Neural cell (in vitro differentiated cells): Measurements from ENCODE around the gene TFDP2. TPM values are rescaled to one million over a fixed set of nuclear protein-coding genes. Genes with fewer than 3 reads are reported as not detected.
"Not testable (repeated sequence)": the region's sequence is repeated elsewhere in the genome, so short reads cannot be mapped to it uniquely, and the experiment has no call there.

Source experiments
- H2AFZ ChIP-seq: fragments of 200-600, 300-800 bp; sonication (generic), shearing (Covaris generic); 2 replicates; pipeline ENCODE4 v1.6.0; 2014; ENCODE audit warnings: low read depth, mild to moderate bottlenecking, antibody characterized with exemption, low read length, moderate library complexity
- H3F3A ChIP-seq: fragments of 200-600 bp; shearing (Covaris generic); 2 replicates; pipeline ENCODE4 v1.6.1; 2016; ENCODE audit warnings: mild to moderate bottlenecking, moderate library complexity, mixed read lengths, antibody characterized with exemption, low read length; ENCODE audit not compliant: insufficient read depth, poor library complexity, severe bottlenecking
- H3K27ac ChIP-seq: fragments of 200-600, 300-800 bp; sonication (generic), shearing (Covaris generic); 2 replicates; pipeline ENCODE4 v1.5.1; 2014; ENCODE audit warnings: mild to moderate bottlenecking, low read length, moderate library complexity
- H3K27me3 ChIP-seq: fragments of 300-800, 200-600 bp; sonication (generic), shearing (Covaris generic); 2 replicates; pipeline ENCODE4 v1.6.0; 2014; ENCODE audit warnings: mild to moderate bottlenecking, low read depth, low read length, moderate library complexity; ENCODE audit not compliant: insufficient read depth
- H3K36me3 ChIP-seq: fragments of 300-800, 200-600 bp; sonication (generic), shearing (Covaris generic); 2 replicates; pipeline ENCODE4 v1.5.1; 2014; ENCODE audit warnings: mild to moderate bottlenecking, antibody characterized with exemption, low read length, moderate library complexity; ENCODE audit not compliant: insufficient read depth
- H3K4me2 ChIP-seq: fragments of 300-800, 200-600 bp; sonication (generic), shearing (Covaris generic); 2 replicates; pipeline ENCODE4 v1.6.0; 2014; ENCODE audit warnings: mild to moderate bottlenecking, low read length
- H3K4me3 ChIP-seq: fragments of 300-800, 200-600 bp; sonication (generic), shearing (Covaris generic); 2 replicates; pipeline ENCODE4 v1.5.1; 2014; ENCODE audit warnings: mild to moderate bottlenecking, low read length, moderate library complexity
- H3K79me2 ChIP-seq: fragments of 200-600 bp; shearing (Covaris generic); replicated peaks from 2 replicates; pipeline ENCODE4 v1.6.0; 2014; ENCODE audit warnings: mild to moderate bottlenecking, low read length, moderate library complexity; ENCODE audit not compliant: insufficient read depth
- H3K9ac ChIP-seq: fragments of 300-800, 200-600 bp; sonication (generic), shearing (Covaris generic); 2 replicates; pipeline ENCODE4 v1.6.1; 2016; ENCODE audit warnings: mild to moderate bottlenecking, low read length, mixed read lengths
- H3K9me2 ChIP-seq: fragments of 200-600 bp; shearing (Covaris generic); 2 replicates; pipeline ENCODE4 v1.6.1; 2016; ENCODE audit warnings: mild to moderate bottlenecking, low read length, mixed read lengths; ENCODE audit not compliant: insufficient read depth
- H3K9me3 ChIP-seq: fragments of 200-600, 300-800 bp; sonication (generic), shearing (Covaris generic); 2 replicates; pipeline ENCODE4 v1.6.1; 2016; ENCODE audit warnings: mild to moderate bottlenecking, mixed run types, low read length, moderate library complexity, mixed read lengths
- H4K20me1 ChIP-seq: fragments of 200-600 bp; shearing (Covaris generic); 2 replicates; pipeline ENCODE4 v1.6.1; 2016; ENCODE audit warnings: mild to moderate bottlenecking, mixed run types; ENCODE audit not compliant: insufficient read depth
- EP300 ChIP-seq: fragments of 450-650 bp; conservative IDR thresholded peaks from 2 replicates; pipeline ENCODE4 v1.6.1; 2014; ENCODE audit warnings: antibody characterized with exemption, mild to moderate bottlenecking, moderate library complexity; ENCODE audit not compliant: poor library complexity, severe bottlenecking
- EZH2 ChIP-seq: fragments of 200-600, 300-800 bp; shearing (Covaris generic), sonication (generic); IDR thresholded peaks from 2 replicates; pipeline ENCODE4 v1.6.1; 2014; ENCODE audit warnings: antibody characterized with exemption, low read length, borderline replicate concordance, mild to moderate bottlenecking; ENCODE audit not compliant: insufficient read depth, poor library complexity, severe bottlenecking
- MXI1 ChIP-seq: fragments of 450-650 bp; conservative IDR thresholded peaks from 2 replicates; pipeline ENCODE4 v1.6.1; 2014; ENCODE audit warnings: antibody characterized with exemption, mild to moderate bottlenecking; ENCODE audit not compliant: poor library complexity, severe bottlenecking
- POLR2AphosphoS5 ChIP-seq: IDR thresholded peaks from 2 replicates; pipeline ENCODE4 v1.6.1; 2012
- RAD21 ChIP-seq: fragments of 450-650 bp; conservative IDR thresholded peaks from 2 replicates; pipeline ENCODE4 v1.6.1; 2014; ENCODE audit warnings: antibody characterized with exemption, mild to moderate bottlenecking, moderate library complexity
- SMC3 ChIP-seq: fragments of 450-650 bp; conservative IDR thresholded peaks from 2 replicates; pipeline ENCODE4 v1.6.1; 2014; ENCODE audit warnings: antibody characterized with exemption, mild to moderate bottlenecking, moderate library complexity; ENCODE audit not compliant: poor library complexity
- TAF1 ChIP-seq: IDR thresholded peaks from 2 replicates; pipeline ENCODE4 v1.6.1; 2012; ENCODE audit warnings: low read depth
- polyA plus RNA-seq: library from polyadenylated mRNA; depleted of rRNA; stranded (reverse); fragments of >200 nt; gene quantifications from 2 replicates; pipeline ENCODE4 v1.2.3, GENCODE V29; 2014
- TF ChIP-seq, protein P1 (sequence below): IDR thresholded peaks from 2 replicates; pipeline ENCODE4 v1.6.1; 2012; ENCODE audit warnings: borderline replicate concordance
- TF ChIP-seq, protein P2 (sequence below): fragments of 450-650 bp; IDR thresholded peaks from 2 replicates; pipeline ENCODE4 v1.5.1; 2014; ENCODE audit warnings: antibody characterized with exemption, mild to moderate bottlenecking, moderate library complexity; ENCODE audit not compliant: poor library complexity, severe bottlenecking

Gene TFDP2
- polyA plus RNA-seq, 1 donor from 2014 or later: 17.0 TPM

DNA sequence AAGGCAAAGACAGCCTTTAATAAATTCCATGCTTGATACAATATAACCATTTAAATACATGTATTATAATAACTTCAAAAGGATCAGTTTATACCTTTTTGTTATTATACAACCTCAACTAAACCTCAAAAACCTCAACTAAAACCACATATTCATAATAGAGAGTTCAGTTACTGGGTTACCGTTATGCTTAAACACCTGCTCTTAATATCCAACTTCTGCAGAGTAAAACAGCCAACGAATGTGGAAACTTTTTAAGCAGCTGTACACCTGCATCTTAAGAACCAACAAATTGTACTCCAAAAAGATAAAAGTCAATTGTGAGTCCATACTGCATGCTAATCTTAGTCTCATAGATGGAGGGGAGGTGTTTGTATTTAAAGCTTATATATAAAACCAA lies 53.5 kb downstream of the TFDP2 start (continued):
- TF ChIP-seq SMC3: no peak

DNA sequence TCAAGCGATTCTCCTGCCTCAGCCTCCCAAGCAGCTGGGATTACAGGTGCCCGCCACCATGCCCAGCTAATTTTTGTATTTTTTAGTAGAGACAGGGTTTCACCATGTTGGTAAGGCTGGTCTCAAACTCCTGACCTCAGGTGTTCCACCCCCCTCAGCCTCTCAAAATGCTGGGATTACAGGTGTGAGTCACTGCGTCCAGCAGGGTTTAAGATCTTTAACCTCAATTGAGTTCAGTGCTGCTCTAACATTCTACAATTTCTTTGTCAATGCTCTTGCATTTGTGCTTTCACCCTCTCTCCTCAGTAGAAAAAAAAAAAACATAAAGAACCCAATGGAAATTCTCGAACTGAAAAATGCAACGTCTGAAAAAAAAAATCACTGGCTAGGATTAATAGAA lies 60.4 kb downstream of the TFDP2 start:
- not testable (repeated sequence) for H3K27ac ChIP-seq, H4K20me1 ChIP-seq, H3K36me3 ChIP-seq, H2AFZ ChIP-seq, H3K4me2 ChIP-seq, H3K9ac ChIP-seq, H3K79me2 ChIP-seq, H3F3A ChIP-seq, H3K27me3 ChIP-seq, H3K9me3 ChIP-seq, H3K9me2 ChIP-seq, H3K4me3 ChIP-seq

DNA sequence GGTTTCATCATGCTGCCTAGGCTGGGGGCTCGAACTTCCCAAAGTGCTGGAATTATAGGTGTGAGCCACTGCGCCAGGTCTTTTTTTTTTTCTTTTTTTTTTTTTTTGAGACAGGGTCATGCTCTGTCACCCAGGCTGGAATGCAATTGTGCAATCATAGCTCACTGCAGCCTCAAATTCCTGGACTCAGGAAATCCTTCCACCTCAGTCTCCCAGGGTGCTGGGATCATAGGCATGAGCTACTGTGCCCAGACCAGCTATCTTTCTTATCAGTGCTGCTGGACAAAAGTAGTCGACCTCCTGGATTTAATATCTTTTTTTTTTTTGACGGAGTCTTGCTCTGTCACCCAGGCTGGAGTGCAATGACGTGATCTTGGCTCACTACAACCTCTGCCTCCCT lies 60.8 kb downstream of the TFDP2 start:
- H4K20me1 ChIP-seq: no peaks in the 10 kb centered on the region
- H3K4me3 ChIP-seq: no peak overlapping the region
- H3K27me3 ChIP-seq: no peaks in the 10 kb centered on the region
- H3K9me2 ChIP-seq: no peaks in the 10 kb centered on the region
- H3K9ac ChIP-seq: no peak overlapping the region
- no peak overlapping the region for H2AFZ ChIP-seq
- no peaks in the 10 kb centered on the region for H3F3A ChIP-seq
- H3K27ac ChIP-seq: no peak overlapping the region
- H3K79me2 ChIP-seq: no peaks in the 10 kb centered on the region
- no peak overlapping the region for H3K4me2 ChIP-seq
- no peaks in the 10 kb centered on the region for H3K36me3 ChIP-seq
- H3K9me3 ChIP-seq: no peaks in the 10 kb centered on the region
- TF ChIP-seq, protein P1, sequence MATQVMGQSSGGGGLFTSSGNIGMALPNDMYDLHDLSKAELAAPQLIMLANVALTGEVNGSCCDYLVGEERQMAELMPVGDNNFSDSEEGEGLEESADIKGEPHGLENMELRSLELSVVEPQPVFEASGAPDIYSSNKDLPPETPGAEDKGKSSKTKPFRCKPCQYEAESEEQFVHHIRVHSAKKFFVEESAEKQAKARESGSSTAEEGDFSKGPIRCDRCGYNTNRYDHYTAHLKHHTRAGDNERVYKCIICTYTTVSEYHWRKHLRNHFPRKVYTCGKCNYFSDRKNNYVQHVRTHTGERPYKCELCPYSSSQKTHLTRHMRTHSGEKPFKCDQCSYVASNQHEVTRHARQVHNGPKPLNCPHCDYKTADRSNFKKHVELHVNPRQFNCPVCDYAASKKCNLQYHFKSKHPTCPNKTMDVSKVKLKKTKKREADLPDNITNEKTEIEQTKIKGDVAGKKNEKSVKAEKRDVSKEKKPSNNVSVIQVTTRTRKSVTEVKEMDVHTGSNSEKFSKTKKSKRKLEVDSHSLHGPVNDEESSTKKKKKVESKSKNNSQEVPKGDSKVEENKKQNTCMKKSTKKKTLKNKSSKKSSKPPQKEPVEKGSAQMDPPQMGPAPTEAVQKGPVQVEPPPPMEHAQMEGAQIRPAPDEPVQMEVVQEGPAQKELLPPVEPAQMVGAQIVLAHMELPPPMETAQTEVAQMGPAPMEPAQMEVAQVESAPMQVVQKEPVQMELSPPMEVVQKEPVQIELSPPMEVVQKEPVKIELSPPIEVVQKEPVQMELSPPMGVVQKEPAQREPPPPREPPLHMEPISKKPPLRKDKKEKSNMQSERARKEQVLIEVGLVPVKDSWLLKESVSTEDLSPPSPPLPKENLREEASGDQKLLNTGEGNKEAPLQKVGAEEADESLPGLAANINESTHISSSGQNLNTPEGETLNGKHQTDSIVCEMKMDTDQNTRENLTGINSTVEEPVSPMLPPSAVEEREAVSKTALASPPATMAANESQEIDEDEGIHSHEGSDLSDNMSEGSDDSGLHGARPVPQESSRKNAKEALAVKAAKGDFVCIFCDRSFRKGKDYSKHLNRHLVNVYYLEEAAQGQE: no peak
- TF ChIP-seq SMC3: no peak
- TF ChIP-seq, protein P2, sequence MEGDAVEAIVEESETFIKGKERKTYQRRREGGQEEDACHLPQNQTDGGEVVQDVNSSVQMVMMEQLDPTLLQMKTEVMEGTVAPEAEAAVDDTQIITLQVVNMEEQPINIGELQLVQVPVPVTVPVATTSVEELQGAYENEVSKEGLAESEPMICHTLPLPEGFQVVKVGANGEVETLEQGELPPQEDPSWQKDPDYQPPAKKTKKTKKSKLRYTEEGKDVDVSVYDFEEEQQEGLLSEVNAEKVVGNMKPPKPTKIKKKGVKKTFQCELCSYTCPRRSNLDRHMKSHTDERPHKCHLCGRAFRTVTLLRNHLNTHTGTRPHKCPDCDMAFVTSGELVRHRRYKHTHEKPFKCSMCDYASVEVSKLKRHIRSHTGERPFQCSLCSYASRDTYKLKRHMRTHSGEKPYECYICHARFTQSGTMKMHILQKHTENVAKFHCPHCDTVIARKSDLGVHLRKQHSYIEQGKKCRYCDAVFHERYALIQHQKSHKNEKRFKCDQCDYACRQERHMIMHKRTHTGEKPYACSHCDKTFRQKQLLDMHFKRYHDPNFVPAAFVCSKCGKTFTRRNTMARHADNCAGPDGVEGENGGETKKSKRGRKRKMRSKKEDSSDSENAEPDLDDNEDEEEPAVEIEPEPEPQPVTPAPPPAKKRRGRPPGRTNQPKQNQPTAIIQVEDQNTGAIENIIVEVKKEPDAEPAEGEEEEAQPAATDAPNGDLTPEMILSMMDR: no peak
- no peak for TF ChIP-seq EZH2
- TF ChIP-seq POLR2AphosphoS5: no peak
- TF ChIP-seq EP300: no peak
- no peak for TF ChIP-seq MXI1
- TF ChIP-seq TAF1: no peak
- TF ChIP-seq RAD21: no peak
